Dendritic cell treated with granulocyte-macrophage colony-stimulating factor and Interleukin-4, amounts not matched to agents 40 ng/mL and 50 ng/mL, for 4 days (primary cell): Measurements from ENCODE around the gene SMARCA4.

Source experiments
- H3K27ac Mint-ChIP-seq: one replicate; pipeline ENCODE4 v1.8.0; 2022; ENCODE audit warnings: mild to moderate bottlenecking, mixed read lengths
- H3K27me3 Mint-ChIP-seq: one replicate; pipeline ENCODE4 v1.8.0; 2022; ENCODE audit warnings: mild to moderate bottlenecking, mixed read lengths
- H3K36me3 Mint-ChIP-seq: one replicate; pipeline ENCODE4 v1.8.0; 2022; ENCODE audit warnings: low read depth, mixed read lengths
- H3K4me1 Mint-ChIP-seq: one replicate; pipeline ENCODE4 v1.8.0; 2022; ENCODE audit warnings: low read depth, mixed read lengths
- H3K4me3 Mint-ChIP-seq: one replicate; pipeline ENCODE4 v1.8.0; 2022; ENCODE audit warnings: mild to moderate bottlenecking, moderate library complexity, mixed read lengths
- H3K9me3 Mint-ChIP-seq: one replicate; pipeline ENCODE4 v1.8.0; 2022; ENCODE audit warnings: mixed read lengths
- intact Hi-C: fragments of 100-400 bp; cut with micrococcal nuclease; formaldehyde crosslinking; loops from one replicate; pipeline ENCODE4 v1.15.0; 2022

Gene SMARCA4

GRCh38 chr19:11034449-11035213 is 73.8 kb downstream of the SMARCA4 start:
- Mint-ChIP-seq H3K36me3 (peaks cover 99% of the 10 kb centered on the region), H3K27ac (no peak overlapping the region), H3K9me3 (no peaks in the 10 kb centered on the region), H3K4me1 (peaks cover 8% of the 10 kb centered on the region), H3K27me3 (no peaks in the 10 kb centered on the region), H3K4me3 (no peak overlapping the region)
- intact Hi-C loops: loop anchor here (1.0 to 5.0 kb wide), 3 partner anchors 78 to 168 kb away; no protein-coding TSS in a partner anchor

- Mint-ChIP-seq H3K27ac (no peak overlapping the region), H3K9me3 (no peaks in the 10 kb centered on the region), H3K27me3 (no peaks in the 10 kb centered on the region), H3K4me3 (no peak overlapping the region), H3K4me1 (peaks cover 8% of the 10 kb centered on the region), H3K36me3 (peaks cover 92% of the 10 kb centered on the region)
- intact Hi-C loops: loop anchor here (1.0 to 5.0 kb wide), 3 partner anchors 77 to 167 kb away; no protein-coding TSS in a partner anchor
Measured at GRCh38 chr19:11035441-11036377, 74.9 kb downstream of the SMARCA4 start.

GRCh38 chr19:11038511-11038910 is 77.7 kb downstream of the SMARCA4 start:
- Mint-ChIP-seq H3K4me1 (peaks cover 8% of the 10 kb centered on the region), H3K27ac (no peak overlapping the region), H3K36me3 (peaks cover 92% of the 10 kb centered on the region), H3K4me3 (no peak overlapping the region), H3K27me3 (peaks cover 3% of the 10 kb centered on the region), H3K9me3 (no peaks in the 10 kb centered on the region)
- intact Hi-C loops: loop anchor here (5.0 kb wide), 2 partner anchors 74 to 164 kb away; no protein-coding TSS in a partner anchor

- intact Hi-C loops: no loop called here
- H3K9me3 Mint-ChIP-seq: no peaks in the 10 kb centered on the region
- H3K27me3 Mint-ChIP-seq: peaks cover 14% of the 10 kb centered on the region
- no peak overlapping the region for H3K27ac Mint-ChIP-seq
- H3K36me3 Mint-ChIP-seq: peaks cover 92% of the 10 kb centered on the region
- H3K4me3 Mint-ChIP-seq: no peak overlapping the region
- no peaks in the 10 kb centered on the region for H3K4me1 Mint-ChIP-seq
Measured at GRCh38 chr19:11041194-11041593, 80.4 kb downstream of the SMARCA4 start.

GRCh38 chr19:11041966-11042627 is 81.3 kb downstream of the SMARCA4 start:
- H3K36me3 Mint-ChIP-seq: peaks cover 92% of the 10 kb centered on the region
- no peak overlapping the region for H3K27ac Mint-ChIP-seq
- peaks cover 22% of the 10 kb centered on the region for H3K27me3 Mint-ChIP-seq
- H3K4me1 Mint-ChIP-seq: no peaks in the 10 kb centered on the region
- no peak overlapping the region for H3K4me3 Mint-ChIP-seq
- intact Hi-C loops: no loop called here
- no peaks in the 10 kb centered on the region for H3K9me3 Mint-ChIP-seq

- Mint-ChIP-seq H3K4me1 (peaks cover 12% of the 10 kb centered on the region), H3K27me3 (peaks cover 38% of the 10 kb centered on the region), H3K4me3 (no peak overlapping the region), H3K9me3 (no peaks in the 10 kb centered on the region), H3K27ac (no peak overlapping the region), H3K36me3 (peaks cover 86% of the 10 kb centered on the region)
- intact Hi-C loops: no loop called here
Measured at GRCh38 chr19:11044431-11044830, 83.6 kb downstream of the SMARCA4 start.

GRCh38 chr19:11045536-11045935 is 84.7 kb downstream of the SMARCA4 start:
- intact Hi-C loops: no loop called here
- H3K27ac Mint-ChIP-seq: no peak overlapping the region
- peaks cover 49% of the 10 kb centered on the region for H3K27me3 Mint-ChIP-seq
- no peak overlapping the region for H3K4me3 Mint-ChIP-seq
- H3K9me3 Mint-ChIP-seq: no peaks in the 10 kb centered on the region
- peaks cover 19% of the 10 kb centered on the region for H3K4me1 Mint-ChIP-seq
- H3K36me3 Mint-ChIP-seq: peaks cover 90% of the 10 kb centered on the region

GRCh38 chr19:11046605-11047354 is 86.0 kb downstream of the SMARCA4 start:
- Mint-ChIP-seq H3K9me3 (no peaks in the 10 kb centered on the region), H3K4me3 (no peak overlapping the region), H3K27ac (no peak overlapping the region), H3K27me3 (peaks cover 59% of the 10 kb centered on the region), H3K36me3 (peaks cover 89% of the 10 kb centered on the region), H3K4me1 (peaks cover 19% of the 10 kb centered on the region)
- intact Hi-C loops: no loop called here

GRCh38 chr19:11047866-11048265 is 87.0 kb downstream of the SMARCA4 start:
- H3K4me3 Mint-ChIP-seq: no peak overlapping the region
- H3K4me1 Mint-ChIP-seq: peaks cover 19% of the 10 kb centered on the region
- H3K27ac Mint-ChIP-seq: no peak overlapping the region
- H3K36me3 Mint-ChIP-seq: peaks cover 89% of the 10 kb centered on the region
- peaks cover 70% of the 10 kb centered on the region for H3K27me3 Mint-ChIP-seq
- intact Hi-C loops: no loop called here
- H3K9me3 Mint-ChIP-seq: no peaks in the 10 kb centered on the region

GRCh38 chr19:11050323-11051114 is 89.7 kb downstream of the SMARCA4 start:
- Mint-ChIP-seq H3K4me3 (no peak overlapping the region), H3K4me1 (peaks cover 19% of the 10 kb centered on the region), H3K9me3 (no peaks in the 10 kb centered on the region), H3K27me3 (peaks cover 78% of the 10 kb centered on the region), H3K27ac (no peak overlapping the region), H3K36me3 (peaks cover 89% of the 10 kb centered on the region)
- intact Hi-C loops: no loop called here

- no peak overlapping the region for H3K27ac Mint-ChIP-seq
- intact Hi-C loops: no loop called here
- H3K4me3 Mint-ChIP-seq: no peak overlapping the region
- H3K9me3 Mint-ChIP-seq: no peaks in the 10 kb centered on the region
- peaks cover 13% of the 10 kb centered on the region for H3K4me1 Mint-ChIP-seq
- peaks cover 90% of the 10 kb centered on the region for H3K36me3 Mint-ChIP-seq
- H3K27me3 Mint-ChIP-seq: peaks cover 49% of the 10 kb centered on the region
Measured at GRCh38 chr19:11053817-11054195, 93.0 kb downstream of the SMARCA4 start.

GRCh38 chr19:11054200-11054599 is 93.4 kb downstream of the SMARCA4 start:
- H3K9me3 Mint-ChIP-seq: no peaks in the 10 kb centered on the region
- peaks cover 9% of the 10 kb centered on the region for H3K4me1 Mint-ChIP-seq
- intact Hi-C loops: no loop called here
- peaks cover 49% of the 10 kb centered on the region for H3K27me3 Mint-ChIP-seq
- H3K27ac Mint-ChIP-seq: no peak overlapping the region
- H3K36me3 Mint-ChIP-seq: peaks cover 94% of the 10 kb centered on the region
- no peak overlapping the region for H3K4me3 Mint-ChIP-seq
